SU-DHL-6 (cell line): Measurements from ENCODE around the gene GMDS.

Experiments used
- H2AFZ ChIP-seq: fragments of 200-600 bp; sonication (generic); 2 replicates; pipeline ENCODE4 v1.6.1; 2014; ENCODE audit warnings: low read depth, mild to moderate bottlenecking, moderate library complexity, mixed read lengths, antibody characterized with exemption, low read length; ENCODE audit not compliant: severe bottlenecking
- H3F3A ChIP-seq: fragments of 200-600 bp; shearing (Covaris generic); 2 replicates; pipeline ENCODE4 v1.6.0; 2016; ENCODE audit warnings: antibody characterized with exemption, mild to moderate bottlenecking; ENCODE audit not compliant: insufficient read depth
- H3K27ac ChIP-seq: fragments of 200-600 bp; sonication (generic); 2 replicates; pipeline ENCODE4 v1.5.1; 2016; ENCODE audit warnings: low read depth, mild to moderate bottlenecking, low read length, moderate library complexity, mixed read lengths
- H3K27me3 ChIP-seq: fragments of 200-600 bp; sonication (generic), shearing (Covaris generic); 2 replicates; pipeline ENCODE4 v1.6.0; 2014; ENCODE audit warnings: mild to moderate bottlenecking, low read length
- H3K36me3 ChIP-seq: fragments of 200-600 bp; sonication (generic); 2 replicates; pipeline ENCODE4 v1.6.1; 2014; ENCODE audit warnings: mild to moderate bottlenecking, low read length, mixed read lengths
- H3K4me2 ChIP-seq: fragments of 300-600, 200-600 bp; shearing (Covaris generic), sonication (generic); 2 replicates; pipeline ENCODE4 v1.6.0; 2014; ENCODE audit warnings: low read length, low read depth, mild to moderate bottlenecking; ENCODE audit not compliant: poor library complexity, severe bottlenecking
- H3K4me3 ChIP-seq: fragments of 200-600 bp; sonication (generic); 2 replicates; pipeline ENCODE4 v1.5.1; 2014; ENCODE audit warnings: antibody characterized with exemption, low read length, mild to moderate bottlenecking, mixed read lengths; ENCODE audit not compliant: insufficient read depth, poor library complexity, severe bottlenecking
- H3K79me2 ChIP-seq: fragments of 200-600 bp; sonication (generic); 2 replicates; pipeline ENCODE4 v1.6.1; 2014; ENCODE audit warnings: mild to moderate bottlenecking, low read length, moderate library complexity; ENCODE audit not compliant: insufficient read depth
- H3K9ac ChIP-seq: fragments of 200-600 bp; sonication (generic); 2 replicates; pipeline ENCODE4 v1.7.0; 2014; ENCODE audit warnings: mild to moderate bottlenecking, low read length
- H3K9me2 ChIP-seq: fragments of 200-600 bp; sonication (generic); replicated peaks from 2 replicates; pipeline ENCODE4 v1.6.1; 2014; ENCODE audit warnings: low read length; ENCODE audit not compliant: insufficient read depth
- H3K9me3 ChIP-seq: fragments of 200-600 bp; sonication (generic); 2 replicates; pipeline ENCODE4 v1.6.1; 2014; ENCODE audit warnings: low read length, mixed read lengths; ENCODE audit not compliant: insufficient read depth
- H4K20me1 ChIP-seq: fragments of 200-600 bp; sonication (generic); 2 replicates; pipeline ENCODE4 v1.6.1; 2014; ENCODE audit warnings: low read depth, mild to moderate bottlenecking, antibody characterized with exemption, low read length, moderate library complexity, mixed read lengths
- CTCF ChIP-seq: fragments of 200-600 bp; sonication (generic); IDR thresholded peaks from one replicate; pipeline ENCODE4 v1.5.1; 2017; ENCODE audit warnings: antibody characterized with exemption, mild to moderate bottlenecking, low read length, moderate library complexity; ENCODE audit not compliant: insufficient read depth, poor library complexity, severe bottlenecking
- EZH2phosphoT487 ChIP-seq: fragments of 200-600 bp; sonication (generic), shearing (Covaris generic); conservative IDR thresholded peaks from 2 replicates; pipeline ENCODE4 v1.6.1; 2018; ENCODE audit warnings: mild to moderate bottlenecking, antibody characterized with exemption, low read length, moderate library complexity, mixed read lengths

Gene GMDS

GRCh38 chr6:1729750-1730140 lies 515.7 kb downstream of the GMDS start:
- Histone ChIP-seq H3K9me3 (no peaks in the 10 kb centered on the region), H2AFZ (no peak overlapping the region), H3K9ac (no peak overlapping the region), H3F3A (no peaks in the 10 kb centered on the region), H3K9me2 (no peaks in the 10 kb centered on the region), H3K4me2 (no peak overlapping the region), H3K4me3 (no peak overlapping the region), H3K36me3 (no peaks in the 10 kb centered on the region), H3K79me2 (peaks cover 9% of the 10 kb centered on the region; the same call in 1 of the 2 replicates), H3K27me3 (no peaks in the 10 kb centered on the region), H4K20me1 (no peaks in the 10 kb centered on the region), H3K27ac (no peak overlapping the region)
- no peak for TF ChIP-seq EZH2phosphoT487
- TF ChIP-seq CTCF: no peak

- no peak overlapping the region for H2AFZ ChIP-seq
- H3K9me3 ChIP-seq: no peaks in the 10 kb centered on the region
- H3K9ac ChIP-seq: no peak overlapping the region
- no peaks in the 10 kb centered on the region for H3F3A ChIP-seq
- H3K27me3 ChIP-seq: no peaks in the 10 kb centered on the region
- peaks cover 9% of the 10 kb centered on the region; the same call in 1 of the 2 replicates for H3K79me2 ChIP-seq
- no peaks in the 10 kb centered on the region for H3K9me2 ChIP-seq
- H3K4me2 ChIP-seq: no peak overlapping the region
- no peak for TF ChIP-seq CTCF
- TF ChIP-seq EZH2phosphoT487: no peak
- no peaks in the 10 kb centered on the region for H3K36me3 ChIP-seq
- H4K20me1 ChIP-seq: no peaks in the 10 kb centered on the region
- H3K4me3 ChIP-seq: no peak overlapping the region
- no peak overlapping the region for H3K27ac ChIP-seq
Measured at GRCh38 chr6:1729133-1729749, 516.2 kb downstream of the GMDS start.

- Histone ChIP-seq H3K27me3 (no peaks in the 10 kb centered on the region), H3K27ac (no peak overlapping the region), H3K36me3 (no peaks in the 10 kb centered on the region), H3F3A (no peaks in the 10 kb centered on the region), H3K9ac (no peak overlapping the region), H3K4me2 (no peak overlapping the region), H4K20me1 (no peaks in the 10 kb centered on the region), H3K9me2 (no peaks in the 10 kb centered on the region), H3K79me2 (peaks cover 9% of the 10 kb centered on the region; the same call in 1 of the 2 replicates), H3K4me3 (no peak overlapping the region), H3K9me3 (no peaks in the 10 kb centered on the region), H2AFZ (no peak overlapping the region)
- TF ChIP-seq CTCF (no peak), EZH2phosphoT487 (no peak)
Measured at GRCh38 chr6:1726341-1726768, 519.0 kb downstream of the GMDS start.
